SK-N-MC (cell line): ENCODE measurements around the gene CASTOR1.
A peak's percentile ranks its signal among the peaks of the same experiment; 100 is the strongest.

Experiments used
- DNase-seq: peaks from one replicate; pipeline ENCODE4 v3.0.0-alpha.2; 2011; ENCODE audit warnings: low read depth, low spot score
- H3K27ac ChIP-seq: fragments of 200-600 bp; sonication (generic); 2 replicates; pipeline ENCODE4 v1.5.1; 2016; ENCODE audit warnings: mixed run types
- H3K36me3 ChIP-seq: fragments of 200-600 bp; sonication (generic); 2 replicates; pipeline ENCODE4 v1.6.1; 2017; ENCODE audit warnings: antibody characterized with exemption, low read length, mixed read lengths; ENCODE audit not compliant: insufficient read depth
- H3K4me3 ChIP-seq: fragments of 200-600 bp; sonication (generic); 2 replicates; pipeline ENCODE4 v1.5.1; 2016
- H3K9ac ChIP-seq: fragments of 200-600 bp; sonication (generic); 2 replicates; pipeline ENCODE4 v1.8.0; 2017; ENCODE audit warnings: mixed run types, mixed read lengths; ENCODE audit not compliant: insufficient read length
- H3K9me3 ChIP-seq: fragments of 200-600 bp; sonication (generic); 2 replicates; pipeline ENCODE4 v1.6.1; 2017; ENCODE audit warnings: low read depth, mild to moderate bottlenecking, antibody characterized with exemption, low read length, moderate library complexity, mixed read lengths
- EZH2 ChIP-seq: fragments of 200-600 bp; sonication (generic); IDR thresholded peaks from one replicate; pipeline ENCODE4 v1.6.1; 2017; ENCODE audit warnings: antibody characterized with exemption
- FOXP2 ChIP-seq: optimal IDR thresholded peaks from 2 replicates; pipeline ENCODE3; 2011; ENCODE audit warnings: mild to moderate bottlenecking, moderate library complexity; ENCODE audit not compliant: insufficient read depth; ENCODE audit errors: extremely low read length, control extremely low read depth
- POLR2AphosphoS5 ChIP-seq: IDR thresholded peaks from 2 replicates; pipeline ENCODE4 v1.6.1; 2012; ENCODE audit warnings: mild to moderate bottlenecking, low read depth, low read length, borderline replicate concordance

The CASTOR1 gene

DNA sequence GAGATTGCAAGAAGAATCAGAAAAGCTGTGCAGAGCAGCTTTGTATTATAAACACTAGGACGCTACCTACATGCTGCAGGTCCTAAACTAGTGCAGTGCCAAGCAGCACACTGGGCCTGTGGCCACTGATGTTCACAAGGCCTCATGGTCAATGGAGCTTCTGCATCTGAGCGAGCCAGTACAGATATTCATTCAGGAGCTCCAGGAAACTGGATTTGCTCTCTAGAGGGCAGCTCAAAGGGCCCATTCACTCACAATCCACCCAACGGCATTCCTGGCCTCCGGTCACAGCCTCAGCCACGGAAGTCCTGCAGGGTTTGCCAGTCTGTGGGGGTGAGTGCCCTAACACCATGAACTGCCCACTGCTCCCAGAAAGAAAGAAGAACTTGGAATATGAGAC, 43.2 kb upstream of the CASTOR1 start:
- H3K4me3 ChIP-seq: no peak overlapping the region
- peaks cover 63% of the 10 kb centered on the region for H3K36me3 ChIP-seq

DNA sequence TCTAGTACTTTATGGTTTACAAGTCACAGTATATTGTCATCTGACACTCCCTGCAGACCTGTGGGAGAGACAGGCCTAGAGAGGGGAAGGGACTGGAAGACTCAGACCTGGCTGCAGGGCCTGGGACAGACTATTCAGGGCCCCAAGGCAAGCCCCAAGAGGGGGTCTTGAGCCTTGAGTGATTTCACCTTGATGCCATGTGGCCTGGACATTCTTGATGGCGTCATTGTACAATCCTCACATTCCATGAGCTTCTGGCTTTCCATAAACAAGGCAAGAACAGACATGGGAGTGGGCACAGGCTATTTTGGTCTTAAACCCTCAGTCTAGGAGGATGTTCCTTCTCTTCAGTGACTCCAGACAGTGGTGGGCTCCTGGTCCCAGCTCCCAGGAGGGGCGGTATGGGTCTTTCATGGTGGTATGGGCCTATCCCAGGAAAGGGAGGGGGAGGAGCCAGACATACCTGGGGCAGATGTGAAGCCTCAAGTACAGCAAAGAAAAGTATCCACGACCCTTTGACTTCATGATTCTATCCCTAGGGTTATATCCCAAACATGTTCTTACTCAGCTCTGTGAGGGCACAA, 39.3 kb upstream of the CASTOR1 start:
- H3K9ac ChIP-seq: no peak overlapping the region
- H3K9me3 ChIP-seq: no peaks in the 10 kb centered on the region
- H3K27ac ChIP-seq: no peak overlapping the region
- peaks cover 23% of the 10 kb centered on the region for H3K36me3 ChIP-seq
- no peak for TF ChIP-seq EZH2
- TF ChIP-seq POLR2AphosphoS5: no peak
- TF ChIP-seq FOXP2: no peak
- DNase-seq: no peak
- H3K4me3 ChIP-seq: no peak overlapping the region

More for the DNA sequence above, 43.2 kb upstream of the CASTOR1 start:
- Histone ChIP-seq H3K9me3 (no peaks in the 10 kb centered on the region), H3K27ac (no peak overlapping the region), H3K9ac (no peak overlapping the region)
- DNase-seq: no peak
- TF ChIP-seq FOXP2: no peak
- no peak for TF ChIP-seq EZH2
- TF ChIP-seq POLR2AphosphoS5: no peak

DNA sequence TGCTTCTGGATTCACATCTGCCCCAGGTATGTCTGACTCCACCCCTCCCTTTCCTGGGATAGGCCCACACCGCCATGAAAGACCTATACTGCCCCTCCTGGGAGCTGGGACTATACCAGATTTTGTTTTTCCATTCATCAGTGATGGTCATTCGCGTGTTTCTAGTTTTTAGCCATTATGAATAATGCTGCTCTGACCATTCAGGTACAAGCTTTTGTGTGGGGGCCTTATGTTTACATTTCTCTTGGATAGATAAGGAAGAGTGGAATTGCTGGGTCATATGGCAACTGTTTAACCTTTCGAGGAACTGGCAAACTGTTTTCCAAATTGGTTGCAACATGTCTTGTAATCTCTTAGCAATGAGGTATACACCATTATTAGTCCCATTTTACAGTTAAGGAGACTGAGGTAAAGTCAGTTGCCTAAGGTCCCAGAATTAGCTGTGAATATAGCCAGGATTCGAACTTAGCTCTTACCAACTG, 38.6 kb upstream of the CASTOR1 start:
- peaks cover 17% of the 10 kb centered on the region for H3K36me3 ChIP-seq
- no peak overlapping the region for H3K27ac ChIP-seq

DNA sequence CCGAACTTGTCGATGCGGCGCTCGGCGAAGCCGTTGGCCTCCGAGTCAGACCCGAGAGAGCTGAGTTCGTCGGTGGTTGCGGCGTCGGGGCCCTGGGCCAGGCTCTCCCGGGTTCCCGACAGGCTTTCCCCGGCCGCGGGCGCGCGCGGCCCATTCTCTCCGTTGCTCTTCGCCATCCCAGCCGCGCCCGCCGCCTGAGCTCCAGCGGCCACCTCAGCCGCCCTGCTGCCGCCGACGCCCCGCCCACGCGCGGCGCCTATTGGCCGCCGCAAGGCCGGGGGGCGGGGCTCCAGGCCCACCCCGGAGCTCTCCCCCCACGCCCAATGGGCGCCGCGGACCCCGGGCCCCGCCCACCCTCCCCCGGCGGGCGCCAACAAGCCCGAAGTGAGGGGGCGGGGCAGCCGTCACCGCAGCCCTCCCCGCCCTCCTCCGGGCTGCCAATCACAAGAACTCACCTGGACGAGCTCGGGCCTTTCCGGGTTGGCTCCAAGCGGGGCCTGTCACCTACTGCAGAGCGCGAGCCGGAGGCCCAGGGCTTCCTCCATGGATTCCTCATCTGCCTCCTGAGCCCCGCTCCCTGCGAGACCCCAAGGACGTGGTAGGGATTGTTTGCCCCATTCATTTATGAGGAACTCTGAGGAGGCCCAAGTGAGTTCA, 37.5 kb upstream of the CASTOR1 start, which contains the start of gene TBC1D10A:
TBC1D10A (minus strand) TSS at position 236 of the 657 bp plus-strand sequence; CDS start at position 176, 60 bp downstream.
- H3K9ac ChIP-seq: peak within 1 kb of the TSS; percentile 64
- H3K4me3 ChIP-seq: peak within 1 kb of the TSS; percentile 91
- H3K9me3 ChIP-seq: no peaks in the 10 kb centered on the region
- H3K27ac ChIP-seq: peak within 1 kb of the TSS; percentile 67; the same call in 1 of the 2 replicates
- DNase-seq: no peak
- TF ChIP-seq EZH2: no peak
- TF ChIP-seq FOXP2: no peak
- peak; percentile 45; the same call in 1 of the 2 replicates for TF ChIP-seq POLR2AphosphoS5
- peaks cover 9% of the 10 kb centered on the region; the same call in 1 of the 2 replicates for H3K36me3 ChIP-seq

More for the DNA sequence above, 38.6 kb upstream of the CASTOR1 start:
- Histone ChIP-seq H3K4me3 (no peak overlapping the region), H3K9ac (no peak overlapping the region), H3K9me3 (no peaks in the 10 kb centered on the region)
- TF ChIP-seq FOXP2 (no peak), EZH2 (no peak), POLR2AphosphoS5 (no peak)
- DNase-seq: no peak

DNA sequence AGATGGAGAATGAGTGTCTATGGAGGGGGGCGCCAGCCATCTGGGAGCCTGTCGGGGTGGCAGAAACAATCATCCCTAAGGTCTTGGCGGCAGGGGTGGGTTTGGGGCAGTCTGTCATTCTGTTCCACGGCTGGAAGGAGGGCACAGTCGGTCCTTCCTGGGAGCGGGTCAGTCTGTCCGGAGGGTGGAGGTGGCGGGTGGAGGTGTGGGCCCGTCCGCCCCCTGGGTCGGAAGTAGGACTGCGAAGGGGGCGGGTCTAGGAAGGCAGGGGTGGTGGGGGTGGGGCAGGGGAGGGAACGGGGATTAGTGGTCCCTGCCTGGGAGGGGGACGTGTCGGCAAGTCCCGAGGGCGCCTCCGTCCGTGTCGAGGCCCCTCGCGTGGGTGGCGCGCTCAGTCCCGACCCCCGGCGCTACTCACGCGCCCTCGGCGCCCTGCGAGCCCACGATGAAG, 37.0 kb upstream of the CASTOR1 start:
- Histone ChIP-seq H3K4me3 (peak overlapping the region; percentile 91), H3K27ac (no peak overlapping the region), H3K36me3 (peaks cover 9% of the 10 kb centered on the region; the same call in 1 of the 2 replicates), H3K9me3 (no peaks in the 10 kb centered on the region), H3K9ac (peak overlapping the region; percentile 64)
- TF ChIP-seq EZH2 (no peak), FOXP2 (no peak), POLR2AphosphoS5 (no peak)
- DNase-seq: no peak

DNA sequence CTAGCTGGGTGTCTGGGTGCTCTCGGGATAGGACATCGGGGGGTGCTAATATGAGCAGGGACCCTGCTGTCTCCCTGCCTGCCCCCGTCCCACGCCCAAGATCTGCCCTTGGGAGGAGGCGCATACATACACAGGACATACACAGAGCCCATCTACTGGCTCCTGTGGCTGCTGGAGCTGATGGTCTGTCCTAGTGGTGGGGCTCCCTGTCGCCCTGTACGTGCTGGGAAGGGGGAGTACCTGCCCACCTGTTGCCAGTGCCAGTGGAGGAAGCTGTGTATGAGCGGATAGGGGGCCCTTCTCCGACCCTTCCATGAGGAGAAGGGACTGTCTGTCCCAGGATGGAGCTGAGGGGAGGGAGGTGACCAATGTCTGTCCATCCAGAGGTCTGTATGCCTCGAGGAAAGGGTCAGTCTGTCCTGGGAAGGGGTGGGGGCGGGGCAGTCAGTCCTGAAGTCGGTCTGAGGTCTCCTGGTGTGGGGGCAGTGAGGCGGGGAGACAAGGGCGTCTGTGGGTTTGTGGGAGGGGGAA, 36.5 kb upstream of the CASTOR1 start:
- no peak overlapping the region for H3K9ac ChIP-seq
- no peak for DNase-seq
- H3K27ac ChIP-seq: no peak overlapping the region
- TF ChIP-seq POLR2AphosphoS5: no peak
- no peak for TF ChIP-seq EZH2
- TF ChIP-seq FOXP2: no peak
- H3K4me3 ChIP-seq: peak overlapping the region; percentile 91
- H3K36me3 ChIP-seq: 0 out of 2 replicates have a peak, but pooled peaks cover 7% of the 10 kb centered on the region
- H3K9me3 ChIP-seq: no peaks in the 10 kb centered on the region

DNA sequence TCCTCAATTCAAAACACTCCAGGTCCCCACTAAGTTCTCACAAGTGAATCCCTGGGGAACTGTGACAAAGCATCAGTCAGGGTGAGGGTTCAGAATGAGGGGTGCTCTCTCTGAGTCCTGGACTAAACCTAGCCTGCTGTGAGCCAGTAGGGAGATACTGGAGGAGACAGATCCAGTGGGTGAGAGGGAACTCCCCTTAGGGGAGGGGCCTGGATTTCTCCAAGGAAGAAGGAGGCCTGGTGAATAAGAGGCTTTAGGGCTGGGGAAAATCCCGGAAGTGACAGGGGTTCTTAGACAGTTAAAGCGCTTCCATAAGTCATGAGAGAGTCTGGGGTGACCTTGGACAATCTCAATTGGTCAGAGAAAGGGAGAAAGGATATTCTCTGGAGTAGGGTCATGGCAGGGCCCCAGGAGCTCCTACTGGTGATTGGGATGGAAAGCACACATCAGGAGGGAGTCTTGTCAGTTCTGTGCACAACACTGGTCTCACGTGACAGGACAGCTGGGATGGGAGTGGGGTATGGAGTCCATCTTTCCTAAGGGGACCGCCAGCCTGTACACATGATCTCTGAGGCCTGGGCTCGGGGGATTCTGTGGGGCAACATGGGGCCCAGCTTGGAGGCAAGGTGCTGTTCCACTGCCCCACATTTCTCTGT, 35.9 kb upstream of the CASTOR1 start:
- H3K9ac ChIP-seq: no peak overlapping the region
- H3K4me3 ChIP-seq: peak overlapping the region; percentile 91
- no peak for DNase-seq
- no peak overlapping the region for H3K27ac ChIP-seq
- no peaks in the 10 kb centered on the region for H3K9me3 ChIP-seq
- H3K36me3 ChIP-seq: 0 out of 2 replicates have a peak, but pooled peaks cover 3% of the 10 kb centered on the region
- no peak for TF ChIP-seq EZH2
- no peak for TF ChIP-seq FOXP2
- TF ChIP-seq POLR2AphosphoS5: no peak

DNA sequence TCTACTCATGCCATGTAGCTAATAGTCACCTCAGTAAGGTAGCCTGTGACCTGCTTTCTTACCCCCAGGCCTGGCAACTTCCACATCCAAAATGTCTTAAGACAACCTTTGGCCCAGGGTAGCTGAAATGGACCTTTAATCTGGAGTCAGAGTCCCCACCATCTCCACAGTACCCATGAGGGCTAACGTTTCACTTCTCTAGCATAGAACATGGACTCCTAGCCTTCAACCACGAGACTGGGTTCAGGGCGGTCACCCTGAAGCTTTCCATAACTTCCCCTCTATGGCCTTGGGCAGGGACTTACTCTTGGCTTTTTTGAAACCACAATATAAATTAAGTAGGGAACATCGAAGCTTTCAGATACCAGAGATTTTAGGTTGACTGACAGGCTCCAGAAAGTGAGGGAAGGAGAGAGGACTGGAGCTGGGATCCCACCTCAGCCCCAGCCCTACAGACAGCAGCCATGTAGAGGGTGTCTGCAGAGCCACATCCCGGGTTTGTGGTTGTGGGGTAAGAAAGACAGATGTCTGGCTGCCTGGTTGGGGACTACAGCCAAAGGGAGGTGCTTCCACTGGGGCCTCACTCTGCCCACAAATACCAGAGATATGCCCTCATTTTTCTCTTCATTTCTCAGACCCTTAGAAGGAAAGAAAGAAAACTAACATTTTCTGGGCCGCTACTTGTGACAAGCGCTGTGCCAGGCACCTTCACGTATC, 34.9 kb upstream of the CASTOR1 start:
- H3K36me3 ChIP-seq: no peaks in the 10 kb centered on the region
- H3K27ac ChIP-seq: no peak overlapping the region

More for the DNA sequence above, 34.9 kb upstream of the CASTOR1 start:
- no peaks in the 10 kb centered on the region for H3K9me3 ChIP-seq
- no peak overlapping the region for H3K9ac ChIP-seq
- DNase-seq: no peak
- TF ChIP-seq FOXP2: no peak
- TF ChIP-seq POLR2AphosphoS5: no peak
- TF ChIP-seq EZH2: no peak
- no peak overlapping the region for H3K4me3 ChIP-seq
